Peyer's patch (tissue), 4 donors: ENCODE measurements around the gene TRIM67.

Experiments used
- POLR2A ChIP-seq, 2 donors: fragments of 450-650 bp; IDR thresholded peaks; one replicate each; pipeline ENCODE4 v1.5.1; 2017; ENCODE audit warnings: antibody characterized with exemption in 2 of 2, mild to moderate bottlenecking in 2 of 2, moderate library complexity in 2 of 2
- TF ChIP-seq, protein P1 (sequence below), 6 experiments: fragments of 450-650 bp in 4 of 6; fragments of 200-600 bp in 2 of 6; sonication (generic) in 1 of 6; IDR thresholded peaks; one replicate each; pipeline ENCODE4 v1.5.1; 2017 to 2019; ENCODE audit warnings: antibody characterized with exemption in 6 of 6, mild to moderate bottlenecking in 3 of 6, moderate library complexity in 1 of 6

DNA sequence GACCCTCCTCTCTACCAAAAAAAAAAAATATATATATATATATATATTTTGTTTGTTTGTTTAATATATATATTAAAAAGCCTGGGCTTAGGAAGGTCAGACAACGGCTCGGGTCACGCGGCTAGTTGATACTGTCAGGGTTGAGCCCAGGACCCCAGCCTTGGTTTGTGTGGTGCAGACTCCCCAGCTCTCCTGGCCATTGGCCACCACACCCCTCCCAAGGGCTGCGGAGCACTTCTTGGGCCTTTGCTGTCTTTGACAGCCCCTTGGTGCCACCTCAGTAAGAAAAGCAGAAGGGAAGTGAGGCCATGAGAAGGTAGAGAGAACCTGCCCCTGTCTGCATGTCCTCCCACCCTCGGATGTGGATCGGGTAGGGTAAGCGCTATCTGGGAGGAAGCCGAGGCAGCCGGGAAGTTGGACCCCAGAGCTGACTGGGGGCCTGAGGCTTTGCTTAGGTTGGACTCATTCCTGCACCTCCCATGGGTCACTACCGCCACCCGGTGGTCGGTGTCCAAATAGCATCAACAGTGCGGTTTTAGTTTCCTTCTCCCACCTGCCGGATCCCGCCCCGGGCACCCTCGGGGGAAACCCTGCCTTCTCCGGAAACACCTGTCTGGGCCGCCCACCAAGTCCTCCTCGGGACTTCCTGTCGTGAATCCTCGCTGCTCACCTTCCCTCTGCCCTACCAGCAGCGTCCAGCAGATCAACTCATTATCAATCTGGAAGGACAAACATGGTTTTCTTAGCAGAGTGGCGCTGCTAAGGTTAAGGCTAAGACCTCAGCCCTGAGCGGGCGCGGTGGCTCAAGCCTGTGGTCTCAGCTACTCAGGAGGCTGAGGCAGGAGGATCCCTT lies 49.4 kb downstream of the TRIM67 start:
- TF ChIP-seq, protein P1, sequence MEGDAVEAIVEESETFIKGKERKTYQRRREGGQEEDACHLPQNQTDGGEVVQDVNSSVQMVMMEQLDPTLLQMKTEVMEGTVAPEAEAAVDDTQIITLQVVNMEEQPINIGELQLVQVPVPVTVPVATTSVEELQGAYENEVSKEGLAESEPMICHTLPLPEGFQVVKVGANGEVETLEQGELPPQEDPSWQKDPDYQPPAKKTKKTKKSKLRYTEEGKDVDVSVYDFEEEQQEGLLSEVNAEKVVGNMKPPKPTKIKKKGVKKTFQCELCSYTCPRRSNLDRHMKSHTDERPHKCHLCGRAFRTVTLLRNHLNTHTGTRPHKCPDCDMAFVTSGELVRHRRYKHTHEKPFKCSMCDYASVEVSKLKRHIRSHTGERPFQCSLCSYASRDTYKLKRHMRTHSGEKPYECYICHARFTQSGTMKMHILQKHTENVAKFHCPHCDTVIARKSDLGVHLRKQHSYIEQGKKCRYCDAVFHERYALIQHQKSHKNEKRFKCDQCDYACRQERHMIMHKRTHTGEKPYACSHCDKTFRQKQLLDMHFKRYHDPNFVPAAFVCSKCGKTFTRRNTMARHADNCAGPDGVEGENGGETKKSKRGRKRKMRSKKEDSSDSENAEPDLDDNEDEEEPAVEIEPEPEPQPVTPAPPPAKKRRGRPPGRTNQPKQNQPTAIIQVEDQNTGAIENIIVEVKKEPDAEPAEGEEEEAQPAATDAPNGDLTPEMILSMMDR (IDR thresholded peaks at IDR 0.05): peak; percentile 59 to 97 (median 88)
- no peak for TF ChIP-seq POLR2A (IDR thresholded peaks at IDR 0.05)
